Cerebellar nuclear complex (tissue), 1 donor: ENCODE measurements around the gene SAG.
"Not testable (repeated sequence)": the region's sequence is repeated elsewhere in the genome, so short reads cannot be mapped to it uniquely, and the experiment has no call there.

Experiments used
- DNase-seq, 2 experiments: peaks; one replicate each; lab custom pipeline; 2025; lab: John Stamatoyannopoulos, UW

Gene SAG

GRCh38 chr2:233331536-233331935 is 23.9 kb downstream of the SAG start:
- no peak for DNase-seq

GRCh38 chr2:233332125-233332524 is 24.5 kb downstream of the SAG start:
- DNase-seq = no peak

- DNase-seq = no peak
These were observed 27.3 kb downstream of the SAG start for GRCh38 chr2:233334915-233335314.

- DNase-seq = not testable (repeated sequence)
These were observed 28.5 kb downstream of the SAG start for GRCh38 chr2:233336091-233336490.

- no peak for DNase-seq
These were observed 28.9 kb downstream of the SAG start for GRCh38 chr2:233336541-233336940.

GRCh38 chr2:233338046-233338445 is 30.4 kb downstream of the SAG start:
- DNase-seq = no peak

GRCh38 chr2:233338812-233339368 is 31.3 kb downstream of the SAG start:
- no peak for DNase-seq

- no peak for DNase-seq
These were observed 31.8 kb downstream of the SAG start for GRCh38 chr2:233339427-233339826.

GRCh38 chr2:233341296-233341695 is 33.7 kb downstream of the SAG start:
- DNase-seq = no peak

GRCh38 chr2:233342301-233342700 is 34.7 kb downstream of the SAG start:
- no peak for DNase-seq

- no peak for DNase-seq
These were observed 35.6 kb downstream of the SAG start for GRCh38 chr2:233343171-233343705.

GRCh38 chr2:233346376-233346775 is 38.8 kb downstream of the SAG start:
- no peak for DNase-seq

- DNase-seq = no peak
These were observed 39.3 kb downstream of the SAG start for GRCh38 chr2:233346930-233347329.

- no peak for DNase-seq
These were observed 41.7 kb downstream of the SAG start for GRCh38 chr2:233349005-233349998.

- no peak for DNase-seq
These were observed 43.1 kb downstream of the SAG start for GRCh38 chr2:233350708-233351107.

- DNase-seq = no peak
These were observed 43.8 kb downstream of the SAG start for GRCh38 chr2:233351423-233351822.

- DNase-seq = no peak
These were observed 44.7 kb downstream of the SAG start for GRCh38 chr2:233352141-233352842.

GRCh38 chr2:233353101-233353768 is 45.6 kb downstream of the SAG start:
- DNase-seq = no peak

- no peak for DNase-seq
These were observed 46.3 kb downstream of the SAG start, which contains the start of gene DGKD for GRCh38 chr2:233353769-233354499. Gene DGKD, plus strand, starts transcription at chr2:233354494. Its CDS starts 25 bp downstream, at chr2:233354519.

- no peak for DNase-seq
These were observed 46.9 kb downstream of the SAG start for GRCh38 chr2:233354500-233354924.
